ENCODE measurements around the gene SLC23A2. TPM values are rescaled to one million over a fixed set of nuclear protein-coding genes. Genes with fewer than 3 reads are reported as not detected.
"Not testable (repeated sequence)": the region's sequence is repeated elsewhere in the genome, so short reads cannot be mapped to it uniquely, and the experiment has no call there.

The SLC23A2 gene
- total RNA-seq, 4 donors from 2014 or later = 17.1 to 22.9 (median 20.1) TPM

DNA sequence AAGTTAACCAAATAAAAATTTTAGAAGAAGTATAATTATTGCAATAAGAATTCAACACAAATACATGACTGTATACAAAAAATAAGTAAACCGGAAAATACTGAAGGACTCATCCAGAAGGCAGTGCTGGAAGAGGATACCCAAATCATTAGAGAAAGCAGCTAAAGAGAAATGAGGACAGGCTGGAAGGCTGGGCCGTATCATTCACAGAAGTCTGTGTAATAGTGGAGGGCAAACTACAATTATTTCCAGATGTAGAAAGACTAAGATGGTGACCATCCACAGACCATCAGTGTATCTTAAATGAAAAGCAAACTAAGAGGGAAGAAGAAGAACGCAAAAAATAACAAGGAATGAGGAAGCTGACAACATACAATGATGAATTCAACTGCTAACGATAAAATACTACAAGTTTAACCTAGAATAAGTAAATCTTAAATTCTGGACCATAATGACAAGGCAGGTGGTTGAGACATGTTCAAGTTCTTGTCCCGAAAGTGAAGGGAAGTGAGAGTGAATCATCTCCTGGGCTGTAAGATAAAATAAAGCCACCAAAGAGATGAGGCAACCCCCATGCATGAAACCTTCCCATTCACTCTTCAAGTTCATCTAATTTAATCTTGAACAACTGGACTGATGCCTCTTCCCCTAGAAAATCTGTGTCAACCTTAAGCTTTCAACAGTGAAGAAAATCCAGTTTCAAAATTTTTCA lies 71.5 kb downstream of the SLC23A2 start:
- ATAC-seq (ENCODE audit: low FRiP score) = no peak
- DNase-seq (ENCODE audit: low spot score) = no peak
- TF ChIP-seq, protein P1, sequence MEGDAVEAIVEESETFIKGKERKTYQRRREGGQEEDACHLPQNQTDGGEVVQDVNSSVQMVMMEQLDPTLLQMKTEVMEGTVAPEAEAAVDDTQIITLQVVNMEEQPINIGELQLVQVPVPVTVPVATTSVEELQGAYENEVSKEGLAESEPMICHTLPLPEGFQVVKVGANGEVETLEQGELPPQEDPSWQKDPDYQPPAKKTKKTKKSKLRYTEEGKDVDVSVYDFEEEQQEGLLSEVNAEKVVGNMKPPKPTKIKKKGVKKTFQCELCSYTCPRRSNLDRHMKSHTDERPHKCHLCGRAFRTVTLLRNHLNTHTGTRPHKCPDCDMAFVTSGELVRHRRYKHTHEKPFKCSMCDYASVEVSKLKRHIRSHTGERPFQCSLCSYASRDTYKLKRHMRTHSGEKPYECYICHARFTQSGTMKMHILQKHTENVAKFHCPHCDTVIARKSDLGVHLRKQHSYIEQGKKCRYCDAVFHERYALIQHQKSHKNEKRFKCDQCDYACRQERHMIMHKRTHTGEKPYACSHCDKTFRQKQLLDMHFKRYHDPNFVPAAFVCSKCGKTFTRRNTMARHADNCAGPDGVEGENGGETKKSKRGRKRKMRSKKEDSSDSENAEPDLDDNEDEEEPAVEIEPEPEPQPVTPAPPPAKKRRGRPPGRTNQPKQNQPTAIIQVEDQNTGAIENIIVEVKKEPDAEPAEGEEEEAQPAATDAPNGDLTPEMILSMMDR (IDR thresholded peaks at IDR 0.05) = no peak

DNA sequence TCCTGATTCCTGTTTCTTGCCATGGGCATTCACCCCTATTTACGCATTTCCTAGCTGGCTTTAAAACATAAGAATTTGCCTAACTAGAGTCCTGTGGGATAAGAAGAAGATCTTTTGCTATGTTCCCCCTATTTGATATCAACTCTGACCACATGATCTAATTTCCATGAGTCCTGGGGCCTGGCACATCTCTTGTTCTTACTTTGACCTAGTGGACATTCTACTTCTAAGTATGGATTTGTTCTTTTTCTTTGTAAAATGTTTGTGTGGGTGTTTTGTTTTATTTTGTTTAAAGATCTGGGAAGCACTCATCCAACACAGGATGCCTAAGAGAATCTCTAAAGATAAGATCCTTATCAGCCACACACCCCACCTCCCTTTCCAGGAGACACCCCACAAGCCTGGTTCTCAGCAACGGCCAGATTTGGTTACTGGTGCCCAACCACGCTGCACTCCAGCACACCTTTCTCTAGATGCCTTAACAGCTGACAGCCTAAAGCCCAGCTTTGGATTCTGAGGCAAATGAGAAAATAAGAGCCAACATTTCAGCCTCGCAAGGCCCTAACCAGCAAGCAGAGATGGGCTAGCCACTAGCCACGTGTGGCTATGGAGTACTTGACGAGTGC lies 74.7 kb downstream of the SLC23A2 start:
- DNase-seq (ENCODE audit: low spot score) (no peak), ATAC-seq (ENCODE audit: low FRiP score) (no peak)
- TF ChIP-seq, protein P1 (IDR thresholded peaks at IDR 0.05) = no peak

DNA sequence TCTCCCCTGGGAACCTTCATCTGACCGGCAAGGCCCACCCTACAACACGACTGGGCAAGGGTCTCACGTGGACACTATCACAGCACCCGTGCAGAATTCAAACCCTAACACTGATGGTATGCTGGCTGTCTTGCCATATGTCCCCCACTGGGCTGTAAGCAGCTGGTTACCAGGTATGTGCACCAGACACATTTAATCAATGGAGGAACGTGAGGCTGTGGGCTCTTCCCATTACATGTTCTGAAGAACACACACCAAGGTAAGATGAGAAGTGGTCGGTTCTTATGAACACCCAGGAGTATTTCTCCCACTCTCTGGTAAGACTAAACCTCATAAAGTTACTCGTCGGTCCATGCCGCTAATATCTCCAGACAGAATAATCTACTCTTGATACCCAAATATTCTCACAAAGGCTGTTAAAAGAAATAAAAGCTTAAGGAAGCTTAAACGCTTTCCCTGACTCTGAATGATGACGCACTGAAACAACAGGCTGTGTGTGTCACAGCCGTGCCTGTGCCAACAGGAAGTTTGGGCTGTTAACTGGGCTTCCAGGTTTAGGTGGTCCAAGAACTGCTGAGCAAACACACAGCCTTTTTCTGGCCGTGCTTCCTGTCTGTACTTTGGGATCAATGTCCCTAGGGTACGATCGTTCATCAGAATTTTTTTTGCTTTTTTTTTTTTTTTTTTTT lies 75.3 kb downstream of the SLC23A2 start:
- peak; percentile 63 for ATAC-seq (ENCODE audit: low FRiP score)

DNA sequence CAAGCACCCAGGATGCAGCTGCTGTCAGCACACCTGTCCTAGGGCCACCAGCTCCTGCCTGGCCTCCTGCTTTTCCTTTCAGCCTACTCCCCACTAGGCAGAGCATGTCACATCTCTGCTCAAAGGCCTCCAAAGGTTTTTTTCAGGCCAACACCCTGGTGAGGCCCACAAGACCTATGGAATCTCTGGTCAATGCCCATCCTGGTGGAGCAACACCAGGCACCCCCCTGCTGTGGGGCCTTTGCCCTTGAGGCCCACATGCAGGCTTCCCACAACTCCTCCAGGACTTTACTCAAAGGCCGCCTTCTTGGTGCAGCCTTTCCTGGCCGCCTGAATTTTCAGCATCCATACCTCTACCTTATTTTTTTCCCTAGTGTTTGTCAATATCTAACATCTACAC lies 76.9 kb downstream of the SLC23A2 start:
- DNase-seq (ENCODE audit: low spot score) (no peak), ATAC-seq (ENCODE audit: low FRiP score) (no peak)
- TF ChIP-seq, protein P1 (IDR thresholded peaks at IDR 0.05) = no peak

More for the DNA sequence above, 75.3 kb downstream of the SLC23A2 start:
- no peak for DNase-seq (ENCODE audit: low spot score)
- TF ChIP-seq, protein P1 (IDR thresholded peaks at IDR 0.05) = no peak

DNA sequence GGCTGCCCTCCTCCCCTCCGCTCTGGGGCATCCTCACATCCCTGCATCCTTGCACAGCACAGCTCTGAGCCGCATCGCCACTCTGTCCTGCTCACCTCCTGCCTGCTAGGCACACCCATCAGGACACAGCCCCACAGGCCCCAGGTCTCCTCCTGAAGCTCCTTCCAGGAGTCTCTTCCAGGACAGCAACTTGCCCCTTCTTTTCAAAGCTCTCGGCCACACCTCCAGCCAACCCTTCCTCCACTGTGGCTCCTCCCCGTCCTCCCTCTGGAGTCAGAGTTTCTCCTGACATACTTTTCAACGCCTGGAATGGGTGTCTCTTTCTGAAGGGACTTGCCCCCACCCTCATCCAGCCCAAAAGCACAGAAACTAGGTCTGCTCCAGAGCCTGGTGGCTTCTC lies 77.3 kb downstream of the SLC23A2 start:
- DNase-seq (ENCODE audit: low spot score) = no peak
- TF ChIP-seq, protein P1 (IDR thresholded peaks at IDR 0.05) = no peak

DNA sequence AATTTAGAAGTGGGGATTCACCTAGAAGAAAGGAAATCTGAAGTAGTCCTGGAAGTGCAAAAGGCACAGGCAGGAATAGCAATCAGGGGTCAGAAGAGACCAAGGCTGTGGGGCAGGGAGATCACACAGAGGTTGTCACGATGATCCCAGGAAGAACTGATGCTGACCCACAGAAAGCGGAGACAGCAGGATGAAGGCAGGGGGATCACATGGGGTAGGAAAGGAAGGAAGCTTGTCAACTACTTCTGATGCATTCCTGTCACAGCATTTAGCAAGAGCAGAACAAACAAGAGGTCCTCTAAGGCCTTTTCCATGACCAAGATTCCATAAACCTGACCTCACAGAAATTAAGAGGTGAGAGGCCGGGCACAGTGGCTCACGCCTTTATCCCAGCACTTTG lies 79.1 kb downstream of the SLC23A2 start:
- ATAC-seq (ENCODE audit: low FRiP score) = no peak
- TF ChIP-seq, protein P1 (IDR thresholded peaks at IDR 0.05) = no peak
- DNase-seq (ENCODE audit: low spot score) = no peak

More for the DNA sequence above, 77.3 kb downstream of the SLC23A2 start:
- ATAC-seq (ENCODE audit: low FRiP score) = no peak

DNA sequence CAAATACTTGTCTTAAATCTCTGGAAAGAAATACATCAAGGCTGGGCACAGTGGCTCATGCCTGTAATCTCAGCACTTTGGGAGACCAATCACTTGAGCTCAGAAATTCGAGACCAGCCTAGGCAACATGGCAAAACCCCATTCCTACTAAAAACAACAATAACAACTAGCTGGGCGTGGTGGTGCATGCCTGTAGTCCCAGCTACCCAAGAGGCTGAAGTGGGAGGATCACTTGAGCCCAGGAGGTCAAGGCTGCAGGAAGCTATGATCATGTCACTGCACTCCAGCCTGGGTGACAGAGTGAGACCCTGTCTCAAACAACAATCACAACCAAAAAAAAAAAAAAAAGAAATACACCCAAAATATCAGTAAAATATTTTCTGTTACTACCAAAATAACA lies 80.0 kb downstream of the SLC23A2 start:
- DNase-seq (ENCODE audit: low spot score); ATAC-seq (ENCODE audit: low FRiP score): not testable (repeated sequence)
